ENCODE data around the gene SPATA3. TPM values are rescaled to one million over a fixed set of nuclear protein-coding genes. Genes with fewer than 3 reads are reported as not detected.

The SPATA3 gene
- total RNA-seq, 4 donors from 2014 or later: not detected

GRCh38 chr2:231034291-231034882 lies 38.5 kb downstream of the SPATA3 start:
- Histone ChIP-seq H3K4me1 (peaks cover 0 to 15% (median 0%) of the 10 kb centered on the region in 4 donors), H3K4me3 (no peak overlapping the region), H3K9me3 (no peaks in the 10 kb centered on the region), H3K36me3 (no peaks in the 10 kb centered on the region), H3K27me3 (peaks cover 0 to 47% of the 10 kb centered on the region in 2 donors), H3K27ac (no peak overlapping the region)
- TF ChIP-seq POLR2A (IDR thresholded peaks at IDR 0.05) (no peak), CTCF (IDR thresholded peaks at IDR 0.05) (no peak), EP300 (IDR thresholded peaks at IDR 0.05) (no peak)
- WGBS, 2 donors: 38 to 44% methylated on average over 4 of the region's 4 CpGs
- no peak for DNase-seq (ENCODE audit: low spot score in 2 of 2)

GRCh38 chr2:231036131-231036530 lies 40.2 kb downstream of the SPATA3 start:
- H3K4me1 ChIP-seq: peaks cover 0 to 15% (median 0%) of the 10 kb centered on the region in 4 donors
- DNase-seq (ENCODE audit: low spot score in 2 of 2): no peak
- H3K27me3 ChIP-seq: peaks cover 0 to 59% of the 10 kb centered on the region in 2 donors

GRCh38 chr2:231036578-231037106 lies 40.7 kb downstream of the SPATA3 start:
- WGBS, 2 donors: 53 to 58% methylated on average over 12 of the region's 12 CpGs
- H3K27me3 ChIP-seq: peaks cover 0 to 63% of the 10 kb centered on the region in 2 donors
- H3K4me1 ChIP-seq: peaks cover 0 to 15% (median 0%) of the 10 kb centered on the region in 4 donors
- no peaks in the 10 kb centered on the region for H3K9me3 ChIP-seq
- H3K4me3 ChIP-seq: no peak overlapping the region
- H3K27ac ChIP-seq: no peak overlapping the region
- DNase-seq (ENCODE audit: low spot score in 2 of 2): no peak
- TF ChIP-seq EP300 (IDR thresholded peaks at IDR 0.05) (no peak), POLR2A (IDR thresholded peaks at IDR 0.05) (no peak), CTCF (IDR thresholded peaks at IDR 0.05) (no peak)
- no peaks in the 10 kb centered on the region for H3K36me3 ChIP-seq

More at GRCh38 chr2:231036131-231036530, 40.2 kb downstream of the SPATA3 start:
- 57 to 59% methylated on average over 4 of the region's 4 CpGs for WGBS, 2 donors
- no peak overlapping the region for H3K4me3 ChIP-seq
- H3K9me3 ChIP-seq: no peaks in the 10 kb centered on the region
- no peak overlapping the region for H3K27ac ChIP-seq
- TF ChIP-seq CTCF (IDR thresholded peaks at IDR 0.05) (no peak), EP300 (IDR thresholded peaks at IDR 0.05) (no peak), POLR2A (IDR thresholded peaks at IDR 0.05) (no peak)
- H3K36me3 ChIP-seq: no peaks in the 10 kb centered on the region

- H3K27me3 ChIP-seq: peaks cover 0 to 66% of the 10 kb centered on the region in 2 donors
- no peaks in the 10 kb centered on the region for H3K36me3 ChIP-seq
- peak within 1 kb of the TSS in 2 of 4 donors; percentile 14 to 47 for H3K4me3 ChIP-seq
- H3K27ac ChIP-seq: no peak within 1 kb of the TSS
- TF ChIP-seq EP300 (IDR thresholded peaks at IDR 0.05) (no peak), CTCF (IDR thresholded peaks at IDR 0.05) (no peak), POLR2A (IDR thresholded peaks at IDR 0.05) (no peak)
- H3K4me1 ChIP-seq: peaks cover 0 to 15% (median 0%) of the 10 kb centered on the region in 4 donors
- WGBS, 2 donors: 2 to 4% methylated on average over 12 to 32 of the region's 61 CpGs
- DNase-seq (ENCODE audit: low spot score in 2 of 2): no peak
- H3K9me3 ChIP-seq: no peaks in the 10 kb centered on the region
Observed at GRCh38 chr2:231037202-231037730, 41.3 kb downstream of the SPATA3 start, which contains the start of gene C2orf72. Gene C2orf72 (plus strand): TSS chr2:231037523. CDS start chr2:231037566, 43 bp downstream.

Data from tibial nerve (tissue), 4 donors.